ENCODE results near the gene DVL2.

Gene DVL2

GRCh38 chr17:7262935-7263800, 28.9 kb upstream of the DVL2 start:
- no peak for DNase-seq (ENCODE audit: low read depth)
- no peak overlapping the region for H3K4me3 ChIP-seq (ENCODE audit: low read depth, low read length)
- no peak for TF ChIP-seq MYC (IDR thresholded peaks at IDR 0.05; ENCODE audit: low read depth, low read length)

- no peak within 1 kb of the TSS for H3K4me3 ChIP-seq (ENCODE audit: low read depth, low read length)
- TF ChIP-seq CTCF (IDR thresholded peaks at IDR 0.05; ENCODE audit: low read depth, low read length): no peak
- TF ChIP-seq MYC (IDR thresholded peaks at IDR 0.05; ENCODE audit: low read depth, low read length): no peak
- no peak for TF ChIP-seq POLR2A (IDR thresholded peaks at IDR 0.05; ENCODE audit: extremely low read depth, insufficient read length)
- TF ChIP-seq MAX (IDR thresholded peaks at IDR 0.05; ENCODE audit: low read depth, low read length): no peak
- no peak for DNase-seq (ENCODE audit: low read depth)
Observed at GRCh38 chr17:7262192-7262934, 28.0 kb upstream of the DVL2 start, which contains the start of gene CLDN7. Gene CLDN7 (minus strand): TSS chr17:7262478. CDS start chr17:7262043, 435 bp downstream.

- DNase-seq (ENCODE audit: low read depth): no peak
- no peak overlapping the region for H3K4me3 ChIP-seq (ENCODE audit: low read depth, low read length)
- TF ChIP-seq POLR2A (IDR thresholded peaks at IDR 0.05; ENCODE audit: extremely low read depth, insufficient read length) (no peak), CTCF (IDR thresholded peaks at IDR 0.05; ENCODE audit: low read depth, low read length) (no peak), MAX (IDR thresholded peaks at IDR 0.05; ENCODE audit: low read depth, low read length) (no peak), MYC (IDR thresholded peaks at IDR 0.05; ENCODE audit: low read depth, low read length) (no peak)
Observed at GRCh38 chr17:7261379-7262191, 27.3 kb upstream of the DVL2 start.

- no peak for DNase-seq (ENCODE audit: low read depth)
- TF ChIP-seq MYC (IDR thresholded peaks at IDR 0.05; ENCODE audit: low read depth, low read length): no peak
- TF ChIP-seq POLR2A (IDR thresholded peaks at IDR 0.05; ENCODE audit: extremely low read depth, insufficient read length): no peak
- TF ChIP-seq CTCF (IDR thresholded peaks at IDR 0.05; ENCODE audit: low read depth, low read length): no peak
- TF ChIP-seq MAX (IDR thresholded peaks at IDR 0.05; ENCODE audit: low read depth, low read length): no peak
- no peak overlapping the region for H3K4me3 ChIP-seq (ENCODE audit: low read depth, low read length)
Observed at GRCh38 chr17:7260651-7261378, 26.5 kb upstream of the DVL2 start.

GRCh38 chr17:7260151-7260550, 25.8 kb upstream of the DVL2 start:
- TF ChIP-seq MYC (IDR thresholded peaks at IDR 0.05; ENCODE audit: low read depth, low read length): no peak
- TF ChIP-seq CTCF (IDR thresholded peaks at IDR 0.05; ENCODE audit: low read depth, low read length): no peak
- TF ChIP-seq POLR2A (IDR thresholded peaks at IDR 0.05; ENCODE audit: extremely low read depth, insufficient read length): no peak
- no peak for TF ChIP-seq MAX (IDR thresholded peaks at IDR 0.05; ENCODE audit: low read depth, low read length)
- H3K4me3 ChIP-seq (ENCODE audit: low read depth, low read length): no peak overlapping the region
- DNase-seq (ENCODE audit: low read depth): no peak

Data from NB4 (cell line).